Loucy (cell line): ENCODE measurements around the gene ALG12.
A peak's percentile ranks its signal among the peaks of the same experiment; 100 is the strongest.

Experiments used
- H2AFZ ChIP-seq: fragments of 200-600 bp; sonication (generic); 2 replicates; pipeline ENCODE4 v1.6.0; 2016; ENCODE audit warnings: antibody characterized with exemption, mild to moderate bottlenecking, low read length, moderate library complexity
- H3F3A ChIP-seq: fragments of 200-600 bp; 2 replicates; pipeline ENCODE4 v1.6.0; 2016; ENCODE audit warnings: antibody characterized with exemption, low read depth, mild to moderate bottlenecking
- H3K27me3 ChIP-seq: fragments of 200-600 bp; sonication (generic); 2 replicates; pipeline ENCODE4 v1.6.1; 2014; ENCODE audit warnings: low read length, mild to moderate bottlenecking; ENCODE audit not compliant: insufficient read depth, poor library complexity, severe bottlenecking
- H3K36me3 ChIP-seq: fragments of 200-600 bp; sonication (generic); 2 replicates; pipeline ENCODE4 v1.6.1; 2016; ENCODE audit warnings: low read length; ENCODE audit not compliant: insufficient read depth
- H3K4me1 ChIP-seq: fragments of 200-600 bp; sonication (generic); 2 replicates; pipeline ENCODE4 v1.5.1; 2014; ENCODE audit warnings: low read length, mild to moderate bottlenecking; ENCODE audit not compliant: insufficient read depth, poor library complexity, severe bottlenecking
- H3K4me2 ChIP-seq: fragments of 200-600 bp; sonication (generic); 2 replicates; pipeline ENCODE4 v1.6.0; 2014; ENCODE audit warnings: antibody characterized with exemption, low read length, low read depth, mild to moderate bottlenecking; ENCODE audit not compliant: poor library complexity, severe bottlenecking
- H3K4me3 ChIP-seq: fragments of 200-600 bp; sonication (generic); 2 replicates; pipeline ENCODE4 v1.5.1; 2014; ENCODE audit warnings: low read length, mild to moderate bottlenecking, mixed read lengths; ENCODE audit not compliant: poor library complexity, severe bottlenecking
- H3K79me2 ChIP-seq: fragments of 200-600 bp; sonication (generic); 2 replicates; pipeline ENCODE4 v1.6.1; 2014; ENCODE audit warnings: low read length; ENCODE audit not compliant: insufficient read depth
- H3K9ac ChIP-seq: fragments of 200-600 bp; sonication (generic); 2 replicates; pipeline ENCODE4 v1.6.0; 2014; ENCODE audit warnings: mild to moderate bottlenecking, low read depth, low read length, moderate library complexity; ENCODE audit not compliant: poor library complexity, severe bottlenecking
- H3K9me2 ChIP-seq: fragments of 200-600 bp; sonication (generic); replicated peaks from 2 replicates; pipeline ENCODE4 v1.6.1; 2016; ENCODE audit warnings: low read depth, low read length, mixed read lengths
- H3K9me3 ChIP-seq: fragments of 200-600 bp; sonication (generic); 2 replicates; pipeline ENCODE4 v1.6.1; 2014; ENCODE audit warnings: mild to moderate bottlenecking, antibody characterized with exemption, low read length, low read depth; ENCODE audit not compliant: insufficient read depth
- H4K20me1 ChIP-seq: fragments of 200-600 bp; sonication (generic); 2 replicates; pipeline ENCODE4 v1.6.0; 2014; ENCODE audit warnings: antibody characterized with exemption, low read length, mild to moderate bottlenecking; ENCODE audit not compliant: insufficient read depth, poor library complexity, severe bottlenecking
- EZH2phosphoT487 ChIP-seq: fragments of 200-600 bp; IDR thresholded peaks from 2 replicates; pipeline ENCODE4 v1.6.1; 2018; ENCODE audit warnings: antibody characterized with exemption, mild to moderate bottlenecking, moderate library complexity, borderline replicate concordance
- TF ChIP-seq, protein P1 (sequence below): fragments of 200-600 bp; sonication (generic); conservative IDR thresholded peaks from 2 replicates; pipeline ENCODE4 v1.5.1; 2014; ENCODE audit warnings: mild to moderate bottlenecking, antibody characterized with exemption, low read length

Gene ALG12

DNA sequence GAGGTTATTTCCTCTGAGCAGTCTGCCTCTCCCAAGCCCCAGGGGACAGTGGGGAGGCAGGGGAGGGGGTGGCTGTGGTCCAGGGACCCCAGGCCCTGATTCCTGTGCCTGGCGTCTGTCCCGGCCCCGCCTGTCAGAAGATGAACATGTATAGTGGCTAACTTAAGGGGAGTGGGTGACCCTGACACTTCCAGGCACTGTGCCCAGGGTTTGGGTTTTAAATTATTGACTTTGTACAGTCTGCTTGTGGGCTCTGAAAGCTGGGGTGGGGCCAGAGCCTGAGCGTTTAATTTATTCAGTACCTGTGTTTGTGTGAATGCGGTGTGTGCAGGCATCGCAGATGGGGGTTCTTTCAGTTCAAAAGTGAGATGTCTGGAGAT is 45.4 kb upstream of the ALG12 start:
- H3K27me3 ChIP-seq, result no peaks in the 10 kb centered on the region
- peak overlapping the region; percentile 83 for H3K4me2 ChIP-seq
- H3K4me3 ChIP-seq, result peak overlapping the region; percentile 93
- H3F3A ChIP-seq, result no peaks in the 10 kb centered on the region
- peaks cover 31% of the 10 kb centered on the region for H3K4me1 ChIP-seq
- peaks cover 42% of the 10 kb centered on the region for H4K20me1 ChIP-seq
- TF ChIP-seq, protein P1, sequence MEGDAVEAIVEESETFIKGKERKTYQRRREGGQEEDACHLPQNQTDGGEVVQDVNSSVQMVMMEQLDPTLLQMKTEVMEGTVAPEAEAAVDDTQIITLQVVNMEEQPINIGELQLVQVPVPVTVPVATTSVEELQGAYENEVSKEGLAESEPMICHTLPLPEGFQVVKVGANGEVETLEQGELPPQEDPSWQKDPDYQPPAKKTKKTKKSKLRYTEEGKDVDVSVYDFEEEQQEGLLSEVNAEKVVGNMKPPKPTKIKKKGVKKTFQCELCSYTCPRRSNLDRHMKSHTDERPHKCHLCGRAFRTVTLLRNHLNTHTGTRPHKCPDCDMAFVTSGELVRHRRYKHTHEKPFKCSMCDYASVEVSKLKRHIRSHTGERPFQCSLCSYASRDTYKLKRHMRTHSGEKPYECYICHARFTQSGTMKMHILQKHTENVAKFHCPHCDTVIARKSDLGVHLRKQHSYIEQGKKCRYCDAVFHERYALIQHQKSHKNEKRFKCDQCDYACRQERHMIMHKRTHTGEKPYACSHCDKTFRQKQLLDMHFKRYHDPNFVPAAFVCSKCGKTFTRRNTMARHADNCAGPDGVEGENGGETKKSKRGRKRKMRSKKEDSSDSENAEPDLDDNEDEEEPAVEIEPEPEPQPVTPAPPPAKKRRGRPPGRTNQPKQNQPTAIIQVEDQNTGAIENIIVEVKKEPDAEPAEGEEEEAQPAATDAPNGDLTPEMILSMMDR, result no peak
- no peak for TF ChIP-seq EZH2phosphoT487
- no peak overlapping the region for H3K9ac ChIP-seq
- H3K79me2 ChIP-seq, result peaks cover 60% of the 10 kb centered on the region
- H2AFZ ChIP-seq, result no peak overlapping the region
- H3K36me3 ChIP-seq, result peaks cover 16% of the 10 kb centered on the region; the same call in 1 of the 2 replicates
- H3K9me2 ChIP-seq, result no peaks in the 10 kb centered on the region
- no peaks in the 10 kb centered on the region for H3K9me3 ChIP-seq

DNA sequence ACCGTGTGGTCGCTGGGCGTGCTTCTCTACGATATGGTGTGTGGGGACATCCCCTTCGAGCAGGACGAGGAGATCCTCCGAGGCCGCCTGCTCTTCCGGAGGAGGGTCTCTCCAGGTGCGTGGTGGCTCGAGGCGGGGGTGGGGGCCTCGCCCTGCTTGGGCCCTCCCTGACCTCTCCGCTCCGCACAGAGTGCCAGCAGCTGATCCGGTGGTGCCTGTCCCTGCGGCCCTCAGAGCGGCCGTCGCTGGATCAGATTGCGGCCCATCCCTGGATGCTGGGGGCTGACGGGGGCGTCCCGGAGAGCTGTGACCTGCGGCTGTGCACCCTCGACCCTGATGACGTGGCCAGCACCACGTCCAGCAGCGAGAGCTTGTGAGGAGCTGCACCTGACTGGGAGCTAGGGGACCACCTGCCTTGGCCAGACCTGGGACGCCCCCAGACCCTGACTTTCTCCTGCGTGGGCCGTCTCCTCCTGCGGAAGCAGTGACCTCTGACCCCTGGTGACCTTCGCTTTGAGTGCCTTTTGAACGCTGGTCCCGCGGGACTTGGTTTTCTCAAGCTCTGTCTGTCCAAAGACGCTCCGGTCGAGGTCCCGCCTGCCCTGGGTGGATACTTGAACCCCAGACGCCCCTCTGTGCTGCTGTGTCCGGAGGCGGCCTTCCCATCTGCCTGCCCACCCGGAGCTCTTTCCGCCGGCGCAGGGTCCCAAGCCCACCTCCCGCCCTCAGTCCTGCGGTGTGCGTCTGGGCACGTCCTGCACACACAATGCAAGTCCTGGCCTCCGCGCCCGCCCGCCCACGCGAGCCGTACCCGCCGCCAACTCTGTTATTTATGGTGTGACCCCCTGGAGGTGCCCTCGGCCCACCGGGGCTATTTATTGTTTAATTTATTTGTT is 44.8 kb upstream of the ALG12 start:
- Histone ChIP-seq H3K4me3 (peak overlapping the region; percentile 93), H3K79me2 (peaks cover 60% of the 10 kb centered on the region), H3K4me1 (peaks cover 31% of the 10 kb centered on the region), H3K9me2 (no peaks in the 10 kb centered on the region), H2AFZ (no peak overlapping the region), H3K4me2 (peak overlapping the region; percentile 83), H3K27me3 (no peaks in the 10 kb centered on the region), H3F3A (no peaks in the 10 kb centered on the region), H3K9me3 (no peaks in the 10 kb centered on the region), H3K36me3 (peaks cover 16% of the 10 kb centered on the region; the same call in 1 of the 2 replicates), H3K9ac (peak overlapping the region; percentile 89), H4K20me1 (peaks cover 42% of the 10 kb centered on the region)
- TF ChIP-seq, protein P1, result no peak
- no peak for TF ChIP-seq EZH2phosphoT487

DNA sequence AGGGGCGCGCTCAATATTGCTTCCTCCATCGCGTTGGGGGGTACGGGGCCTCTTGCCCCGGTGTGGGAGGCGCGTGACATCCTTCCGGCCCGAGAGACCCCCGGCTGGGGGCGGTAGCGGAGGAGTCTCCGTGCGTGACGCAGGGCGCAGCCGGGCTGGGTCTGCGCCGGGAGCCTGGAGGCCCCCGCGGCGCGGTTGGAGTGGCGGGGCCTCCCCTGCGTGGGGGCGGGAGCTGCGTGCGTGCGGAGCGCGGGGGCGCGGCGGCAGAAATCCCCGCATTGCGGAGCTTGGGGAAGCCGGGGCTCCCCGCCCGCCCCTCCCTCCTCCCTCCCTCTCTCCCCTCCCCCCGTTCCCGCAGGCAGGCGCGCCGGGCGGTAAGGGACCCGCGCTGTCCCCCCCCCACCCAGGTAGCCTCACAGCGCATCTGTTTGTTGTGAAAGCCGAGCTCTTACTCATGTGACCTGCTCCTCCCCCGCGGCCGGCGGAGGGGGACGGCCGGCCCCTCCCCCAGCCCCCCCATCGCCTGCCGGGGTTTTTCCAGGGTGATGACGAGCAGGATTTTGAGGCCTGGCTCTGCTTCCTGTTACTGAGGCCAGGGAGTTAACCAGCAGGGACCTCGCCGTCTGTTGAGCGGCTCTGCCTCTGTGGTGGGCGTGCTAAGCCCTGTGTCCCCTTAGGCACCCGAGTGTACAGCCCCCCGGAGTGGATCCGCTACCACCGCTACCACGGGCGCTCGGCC is 43.9 kb upstream of the ALG12 start:
- H3K4me1 ChIP-seq, result peaks cover 31% of the 10 kb centered on the region
- H3K27me3 ChIP-seq, result no peaks in the 10 kb centered on the region
- TF ChIP-seq, protein P1, result no peak
- TF ChIP-seq EZH2phosphoT487, result no peak
- H3K79me2 ChIP-seq, result peaks cover 60% of the 10 kb centered on the region
- peaks cover 42% of the 10 kb centered on the region for H4K20me1 ChIP-seq
- H3K4me2 ChIP-seq, result peak overlapping the region; percentile 83
- peak overlapping the region; percentile 89 for H3K9ac ChIP-seq
- H3K9me2 ChIP-seq, result no peaks in the 10 kb centered on the region
- H3K36me3 ChIP-seq, result peaks cover 16% of the 10 kb centered on the region; the same call in 1 of the 2 replicates
- no peaks in the 10 kb centered on the region for H3F3A ChIP-seq
- peak overlapping the region; percentile 93 for H3K4me3 ChIP-seq
- no peak overlapping the region for H2AFZ ChIP-seq
- no peaks in the 10 kb centered on the region for H3K9me3 ChIP-seq
